Neural cell (in vitro differentiated cells): ENCODE data around the gene VPS26B. TPM values are rescaled to one million over a fixed set of nuclear protein-coding genes. Genes with fewer than 3 reads are reported as not detected.
"Not testable (repeated sequence)": the region's sequence is repeated elsewhere in the genome, so short reads cannot be mapped to it uniquely, and the experiment has no call there.

Experiments used
- H2AFZ ChIP-seq: fragments of 200-600, 300-800 bp; sonication (generic), shearing (Covaris generic); 2 replicates; pipeline ENCODE4 v1.6.0; 2014; ENCODE audit warnings: low read depth, mild to moderate bottlenecking, antibody characterized with exemption, low read length, moderate library complexity
- H3F3A ChIP-seq: fragments of 200-600 bp; shearing (Covaris generic); 2 replicates; pipeline ENCODE4 v1.6.1; 2016; ENCODE audit warnings: mild to moderate bottlenecking, moderate library complexity, mixed read lengths, antibody characterized with exemption, low read length; ENCODE audit not compliant: insufficient read depth, poor library complexity, severe bottlenecking
- H3K27ac ChIP-seq: fragments of 200-600, 300-800 bp; sonication (generic), shearing (Covaris generic); 2 replicates; pipeline ENCODE4 v1.5.1; 2014; ENCODE audit warnings: mild to moderate bottlenecking, low read length, moderate library complexity
- H3K27me3 ChIP-seq: fragments of 300-800, 200-600 bp; sonication (generic), shearing (Covaris generic); 2 replicates; pipeline ENCODE4 v1.6.0; 2014; ENCODE audit warnings: mild to moderate bottlenecking, low read depth, low read length, moderate library complexity; ENCODE audit not compliant: insufficient read depth
- H3K36me3 ChIP-seq: fragments of 300-800, 200-600 bp; sonication (generic), shearing (Covaris generic); 2 replicates; pipeline ENCODE4 v1.5.1; 2014; ENCODE audit warnings: mild to moderate bottlenecking, antibody characterized with exemption, low read length, moderate library complexity; ENCODE audit not compliant: insufficient read depth
- H3K4me2 ChIP-seq: fragments of 300-800, 200-600 bp; sonication (generic), shearing (Covaris generic); 2 replicates; pipeline ENCODE4 v1.6.0; 2014; ENCODE audit warnings: mild to moderate bottlenecking, low read length
- H3K4me3 ChIP-seq: fragments of 300-800, 200-600 bp; sonication (generic), shearing (Covaris generic); 2 replicates; pipeline ENCODE4 v1.5.1; 2014; ENCODE audit warnings: mild to moderate bottlenecking, low read length, moderate library complexity
- H3K79me2 ChIP-seq: fragments of 200-600 bp; shearing (Covaris generic); replicated peaks from 2 replicates; pipeline ENCODE4 v1.6.0; 2014; ENCODE audit warnings: mild to moderate bottlenecking, low read length, moderate library complexity; ENCODE audit not compliant: insufficient read depth
- H3K9ac ChIP-seq: fragments of 300-800, 200-600 bp; sonication (generic), shearing (Covaris generic); 2 replicates; pipeline ENCODE4 v1.6.1; 2016; ENCODE audit warnings: mild to moderate bottlenecking, low read length, mixed read lengths
- H3K9me2 ChIP-seq: fragments of 200-600 bp; shearing (Covaris generic); 2 replicates; pipeline ENCODE4 v1.6.1; 2016; ENCODE audit warnings: mild to moderate bottlenecking, low read length, mixed read lengths; ENCODE audit not compliant: insufficient read depth
- H3K9me3 ChIP-seq: fragments of 200-600, 300-800 bp; sonication (generic), shearing (Covaris generic); 2 replicates; pipeline ENCODE4 v1.6.1; 2016; ENCODE audit warnings: mild to moderate bottlenecking, mixed run types, low read length, moderate library complexity, mixed read lengths
- H4K20me1 ChIP-seq: fragments of 200-600 bp; shearing (Covaris generic); 2 replicates; pipeline ENCODE4 v1.6.1; 2016; ENCODE audit warnings: mild to moderate bottlenecking, mixed run types; ENCODE audit not compliant: insufficient read depth
- EP300 ChIP-seq: fragments of 450-650 bp; conservative IDR thresholded peaks from 2 replicates; pipeline ENCODE4 v1.6.1; 2014; ENCODE audit warnings: antibody characterized with exemption, mild to moderate bottlenecking, moderate library complexity; ENCODE audit not compliant: poor library complexity, severe bottlenecking
- EZH2 ChIP-seq: fragments of 200-600, 300-800 bp; shearing (Covaris generic), sonication (generic); IDR thresholded peaks from 2 replicates; pipeline ENCODE4 v1.6.1; 2014; ENCODE audit warnings: antibody characterized with exemption, low read length, borderline replicate concordance, mild to moderate bottlenecking; ENCODE audit not compliant: insufficient read depth, poor library complexity, severe bottlenecking
- MXI1 ChIP-seq: fragments of 450-650 bp; conservative IDR thresholded peaks from 2 replicates; pipeline ENCODE4 v1.6.1; 2014; ENCODE audit warnings: antibody characterized with exemption, mild to moderate bottlenecking; ENCODE audit not compliant: poor library complexity, severe bottlenecking
- POLR2AphosphoS5 ChIP-seq: IDR thresholded peaks from 2 replicates; pipeline ENCODE4 v1.6.1; 2012
- RAD21 ChIP-seq: fragments of 450-650 bp; conservative IDR thresholded peaks from 2 replicates; pipeline ENCODE4 v1.6.1; 2014; ENCODE audit warnings: antibody characterized with exemption, mild to moderate bottlenecking, moderate library complexity
- SMC3 ChIP-seq: fragments of 450-650 bp; conservative IDR thresholded peaks from 2 replicates; pipeline ENCODE4 v1.6.1; 2014; ENCODE audit warnings: antibody characterized with exemption, mild to moderate bottlenecking, moderate library complexity; ENCODE audit not compliant: poor library complexity
- TAF1 ChIP-seq: IDR thresholded peaks from 2 replicates; pipeline ENCODE4 v1.6.1; 2012; ENCODE audit warnings: low read depth
- polyA plus RNA-seq: library from polyadenylated mRNA; depleted of rRNA; stranded (reverse); fragments of >200 nt; gene quantifications from 2 replicates; pipeline ENCODE4 v1.2.3, GENCODE V29; 2014
- TF ChIP-seq, protein P1 (sequence below): fragments of 450-650 bp; IDR thresholded peaks from 2 replicates; pipeline ENCODE4 v1.5.1; 2014; ENCODE audit warnings: antibody characterized with exemption, mild to moderate bottlenecking, moderate library complexity; ENCODE audit not compliant: poor library complexity, severe bottlenecking
- TF ChIP-seq, protein P2 (sequence below): IDR thresholded peaks from 2 replicates; pipeline ENCODE4 v1.6.1; 2012; ENCODE audit warnings: borderline replicate concordance

Gene VPS26B
- polyA plus RNA-seq, 1 donor from 2014 or later = 72.6 TPM

DNA sequence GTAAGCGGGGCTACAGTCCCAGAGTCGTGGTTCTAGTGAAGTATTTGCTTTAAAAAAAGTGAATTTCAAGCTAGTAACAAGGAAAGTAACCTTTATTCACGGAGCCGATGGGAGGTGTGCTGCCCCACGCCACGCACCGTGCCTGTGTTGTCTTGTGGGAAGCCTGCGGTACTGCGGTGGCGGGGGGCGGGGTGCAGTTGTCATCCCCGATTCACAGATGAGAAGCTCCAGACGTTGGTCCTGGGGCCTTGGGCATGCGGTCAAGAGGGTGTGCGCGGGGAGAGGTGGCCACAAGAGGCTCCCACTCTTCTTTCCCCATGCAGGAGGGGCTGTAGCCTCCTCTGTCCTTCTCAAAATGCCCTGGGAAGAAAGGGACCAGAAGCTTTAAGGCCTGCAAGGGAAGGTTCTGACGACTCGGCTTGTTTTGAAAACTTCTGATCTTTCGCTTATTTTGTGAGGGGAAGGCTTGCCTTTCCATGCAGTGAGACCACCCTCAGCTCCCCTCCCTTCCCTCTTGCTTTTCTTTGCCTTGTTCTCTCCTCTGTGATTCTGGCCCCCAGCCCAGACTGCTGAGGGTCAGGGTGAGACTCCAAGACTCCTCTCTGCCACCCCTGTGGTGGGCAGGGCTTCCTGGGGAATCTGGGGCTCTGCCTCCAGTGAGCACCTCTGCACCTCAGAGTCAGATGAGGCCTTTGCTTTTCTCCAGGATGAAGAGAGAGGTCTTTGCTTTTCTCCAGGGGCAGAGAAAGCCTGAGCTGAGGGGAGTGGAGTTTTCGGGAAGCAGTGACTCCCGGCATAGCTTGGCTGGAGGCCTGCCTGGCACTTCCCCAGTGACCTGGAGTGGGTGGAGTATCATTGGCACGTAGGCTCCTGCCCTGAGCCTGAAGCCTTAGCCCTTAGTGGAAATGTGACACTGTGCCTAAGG is 57.9 kb downstream of the VPS26B start:
- Histone ChIP-seq H3K79me2 (no peaks in the 10 kb centered on the region), H3F3A (no peaks in the 10 kb centered on the region), H3K9me3 (peaks cover 5% of the 10 kb centered on the region), H2AFZ (no peak overlapping the region), H3K27me3 (peaks cover 18% of the 10 kb centered on the region), H3K36me3 (no peaks in the 10 kb centered on the region), H3K9me2 (no peaks in the 10 kb centered on the region), H3K9ac (no peak overlapping the region), H3K27ac (no peak overlapping the region), H3K4me3 (no peak overlapping the region), H3K4me2 (no peak overlapping the region), H4K20me1 (no peaks in the 10 kb centered on the region)
- TF ChIP-seq SMC3 (no peak), POLR2AphosphoS5 (no peak), EP300 (no peak), RAD21 (no peak)

DNA sequence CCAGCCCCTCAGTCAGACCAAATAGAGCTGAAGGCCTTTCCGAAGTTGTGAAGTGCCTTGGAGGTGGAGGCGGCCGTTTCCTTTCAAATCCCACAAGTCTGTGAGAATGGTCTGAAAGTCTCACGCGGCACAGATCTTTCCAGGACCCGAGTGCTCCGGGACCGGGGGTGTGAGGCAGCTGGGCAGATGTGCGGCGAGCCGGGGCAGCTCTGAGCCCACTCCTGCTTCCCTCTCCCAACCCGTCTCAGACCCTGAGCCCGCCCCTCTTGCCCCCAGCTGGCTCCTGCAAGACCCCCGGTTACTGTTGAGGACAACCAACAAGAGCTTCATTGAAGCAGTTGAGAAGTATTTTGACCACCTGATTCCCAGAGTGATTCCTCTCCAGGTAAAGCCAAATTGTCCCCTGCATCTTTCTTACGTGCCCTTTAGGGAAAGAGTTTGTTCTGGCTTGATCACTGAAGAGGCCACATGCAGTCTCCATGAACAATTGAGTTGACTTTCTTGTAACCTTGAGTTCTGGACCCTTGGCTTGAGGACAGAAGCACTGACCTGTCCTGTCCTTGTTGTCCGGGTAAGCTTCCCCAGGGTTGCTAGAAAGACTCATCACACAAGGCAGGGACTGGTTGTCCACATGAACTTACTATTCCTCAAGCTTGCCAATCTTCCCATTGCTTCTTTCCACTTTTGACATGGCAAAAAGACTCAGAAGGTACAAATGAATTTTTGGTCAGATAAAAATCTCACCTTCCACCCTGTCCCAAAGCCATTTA is 59.2 kb downstream of the VPS26B start:
- Histone ChIP-seq H3K27me3 (peaks cover 5% of the 10 kb centered on the region), H3K36me3 (no peaks in the 10 kb centered on the region), H3K4me2 (no peak overlapping the region), H3K4me3 (no peak overlapping the region), H3K9me3 (no peaks in the 10 kb centered on the region), H3K9ac (no peak overlapping the region), H4K20me1 (no peaks in the 10 kb centered on the region), H3K27ac (no peak overlapping the region), H2AFZ (no peak overlapping the region), H3K79me2 (no peaks in the 10 kb centered on the region), H3K9me2 (no peaks in the 10 kb centered on the region), H3F3A (no peaks in the 10 kb centered on the region)
- no peak for TF ChIP-seq SMC3
- no peak for TF ChIP-seq EZH2
- TF ChIP-seq MXI1 = no peak
- no peak for TF ChIP-seq RAD21
- TF ChIP-seq, protein P1, sequence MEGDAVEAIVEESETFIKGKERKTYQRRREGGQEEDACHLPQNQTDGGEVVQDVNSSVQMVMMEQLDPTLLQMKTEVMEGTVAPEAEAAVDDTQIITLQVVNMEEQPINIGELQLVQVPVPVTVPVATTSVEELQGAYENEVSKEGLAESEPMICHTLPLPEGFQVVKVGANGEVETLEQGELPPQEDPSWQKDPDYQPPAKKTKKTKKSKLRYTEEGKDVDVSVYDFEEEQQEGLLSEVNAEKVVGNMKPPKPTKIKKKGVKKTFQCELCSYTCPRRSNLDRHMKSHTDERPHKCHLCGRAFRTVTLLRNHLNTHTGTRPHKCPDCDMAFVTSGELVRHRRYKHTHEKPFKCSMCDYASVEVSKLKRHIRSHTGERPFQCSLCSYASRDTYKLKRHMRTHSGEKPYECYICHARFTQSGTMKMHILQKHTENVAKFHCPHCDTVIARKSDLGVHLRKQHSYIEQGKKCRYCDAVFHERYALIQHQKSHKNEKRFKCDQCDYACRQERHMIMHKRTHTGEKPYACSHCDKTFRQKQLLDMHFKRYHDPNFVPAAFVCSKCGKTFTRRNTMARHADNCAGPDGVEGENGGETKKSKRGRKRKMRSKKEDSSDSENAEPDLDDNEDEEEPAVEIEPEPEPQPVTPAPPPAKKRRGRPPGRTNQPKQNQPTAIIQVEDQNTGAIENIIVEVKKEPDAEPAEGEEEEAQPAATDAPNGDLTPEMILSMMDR = no peak
- no peak for TF ChIP-seq TAF1
- TF ChIP-seq EP300 = no peak
- TF ChIP-seq, protein P2, sequence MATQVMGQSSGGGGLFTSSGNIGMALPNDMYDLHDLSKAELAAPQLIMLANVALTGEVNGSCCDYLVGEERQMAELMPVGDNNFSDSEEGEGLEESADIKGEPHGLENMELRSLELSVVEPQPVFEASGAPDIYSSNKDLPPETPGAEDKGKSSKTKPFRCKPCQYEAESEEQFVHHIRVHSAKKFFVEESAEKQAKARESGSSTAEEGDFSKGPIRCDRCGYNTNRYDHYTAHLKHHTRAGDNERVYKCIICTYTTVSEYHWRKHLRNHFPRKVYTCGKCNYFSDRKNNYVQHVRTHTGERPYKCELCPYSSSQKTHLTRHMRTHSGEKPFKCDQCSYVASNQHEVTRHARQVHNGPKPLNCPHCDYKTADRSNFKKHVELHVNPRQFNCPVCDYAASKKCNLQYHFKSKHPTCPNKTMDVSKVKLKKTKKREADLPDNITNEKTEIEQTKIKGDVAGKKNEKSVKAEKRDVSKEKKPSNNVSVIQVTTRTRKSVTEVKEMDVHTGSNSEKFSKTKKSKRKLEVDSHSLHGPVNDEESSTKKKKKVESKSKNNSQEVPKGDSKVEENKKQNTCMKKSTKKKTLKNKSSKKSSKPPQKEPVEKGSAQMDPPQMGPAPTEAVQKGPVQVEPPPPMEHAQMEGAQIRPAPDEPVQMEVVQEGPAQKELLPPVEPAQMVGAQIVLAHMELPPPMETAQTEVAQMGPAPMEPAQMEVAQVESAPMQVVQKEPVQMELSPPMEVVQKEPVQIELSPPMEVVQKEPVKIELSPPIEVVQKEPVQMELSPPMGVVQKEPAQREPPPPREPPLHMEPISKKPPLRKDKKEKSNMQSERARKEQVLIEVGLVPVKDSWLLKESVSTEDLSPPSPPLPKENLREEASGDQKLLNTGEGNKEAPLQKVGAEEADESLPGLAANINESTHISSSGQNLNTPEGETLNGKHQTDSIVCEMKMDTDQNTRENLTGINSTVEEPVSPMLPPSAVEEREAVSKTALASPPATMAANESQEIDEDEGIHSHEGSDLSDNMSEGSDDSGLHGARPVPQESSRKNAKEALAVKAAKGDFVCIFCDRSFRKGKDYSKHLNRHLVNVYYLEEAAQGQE = no peak
- no peak for TF ChIP-seq POLR2AphosphoS5

DNA sequence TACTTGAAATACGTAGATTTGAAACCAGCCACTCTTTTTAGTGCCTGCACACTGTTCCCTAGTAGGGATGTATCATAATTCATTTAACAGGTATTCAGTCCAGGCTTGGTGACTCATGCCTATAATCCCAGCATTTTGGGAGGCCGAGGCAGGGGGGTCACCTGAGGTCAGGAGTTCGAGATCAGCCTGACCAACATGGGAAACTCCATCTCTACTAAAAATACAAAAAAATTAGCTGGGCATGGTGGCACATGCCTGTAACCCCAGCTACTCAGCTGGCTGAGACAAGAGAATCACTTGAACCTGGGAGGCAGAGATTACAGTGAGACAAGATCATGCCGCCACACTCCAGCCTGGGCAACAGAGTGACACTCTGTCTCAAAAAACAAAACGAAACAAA is 59.9 kb downstream of the VPS26B start:
- not testable (repeated sequence) for H4K20me1 ChIP-seq, H3K4me2 ChIP-seq, H3K9me3 ChIP-seq, H3K36me3 ChIP-seq, H3F3A ChIP-seq, H3K27me3 ChIP-seq, H3K9me2 ChIP-seq, H3K27ac ChIP-seq, H3K4me3 ChIP-seq, H3K79me2 ChIP-seq, H3K9ac ChIP-seq, H2AFZ ChIP-seq
